Fibroblast of lung (primary cell): Measurements from ENCODE around the gene MCAT. TPM values are rescaled to one million over a fixed set of nuclear protein-coding genes. Genes with fewer than 3 reads are reported as not detected.

Source experiments
- DNase-seq, 2 donors: peaks; one replicate each; pipeline versions ENCODE4 v3.0.0 to v3.0.0-alpha.2; 2010; ENCODE audit warnings: low read depth in 2 of 2
- H2AFZ ChIP-seq: 2 replicates; pipeline ENCODE4 v1.5.1; 2012; ENCODE audit warnings: low read length, control low read depth, inconsistent platforms
- H3K27ac ChIP-seq: 2 replicates; pipeline ENCODE4 v1.5.1; 2011; ENCODE audit warnings: low read length, control low read depth; ENCODE audit not compliant: insufficient read depth
- H3K27me3 ChIP-seq: 2 replicates; pipeline ENCODE4 v1.5.1; 2011; ENCODE audit warnings: mild to moderate bottlenecking, low read length; ENCODE audit not compliant: control insufficient read depth, insufficient read depth
- H3K36me3 ChIP-seq: 2 replicates; pipeline ENCODE4 v1.5.1; 2011; ENCODE audit warnings: low read length; ENCODE audit not compliant: control insufficient read depth, insufficient read depth
- H3K4me1 ChIP-seq: 2 replicates; pipeline ENCODE4 v1.5.1; 2011; ENCODE audit warnings: low read length; ENCODE audit not compliant: control insufficient read depth, insufficient read depth; ENCODE audit errors: extremely low read depth
- H3K4me2 ChIP-seq: 2 replicates; pipeline ENCODE4 v1.5.1; 2011; ENCODE audit warnings: low read length, control low read depth; ENCODE audit not compliant: insufficient read depth; ENCODE audit errors: extremely low read depth
- H3K4me3 ChIP-seq, 4 experiments: fragments of 200-600 bp in 1 of 4; sonication (generic) in 1 of 4; replicated peaks in 1 of 4; 2 replicates each; pipeline ENCODE4 v1.5.1; 2011 to 2016; ENCODE audit warnings: low read length in 4 of 4, low read depth in 3 of 4, mild to moderate bottlenecking in 3 of 4, control low read depth in 2 of 4, inconsistent platforms in 1 of 4, mixed read lengths in 1 of 4; ENCODE audit not compliant: insufficient read depth in 1 of 4; ENCODE audit errors: control extremely low read depth in 1 of 4
- H3K79me2 ChIP-seq: 2 replicates; pipeline ENCODE4 v1.5.1; 2012; ENCODE audit warnings: mild to moderate bottlenecking, low read length, inconsistent platforms; ENCODE audit not compliant: control insufficient read depth, insufficient read depth
- H3K9ac ChIP-seq: 2 replicates; pipeline ENCODE4 v1.5.1; 2011; ENCODE audit warnings: mild to moderate bottlenecking, low read length, control low read depth; ENCODE audit not compliant: insufficient read depth
- H3K9me3 ChIP-seq: 2 replicates; pipeline ENCODE4 v1.5.1; 2012; ENCODE audit warnings: low read depth, low read length; ENCODE audit not compliant: control insufficient read depth, insufficient read depth
- H4K20me1 ChIP-seq: 2 replicates; pipeline ENCODE4 v1.5.1; 2011; ENCODE audit warnings: low read length; ENCODE audit not compliant: control insufficient read depth, insufficient read depth; ENCODE audit errors: extremely low read depth
- EZH2 ChIP-seq: IDR thresholded peaks from 2 replicates; pipeline ENCODE4 v1.5.1; 2012; ENCODE audit warnings: low read length, control low read depth, mild to moderate bottlenecking; ENCODE audit errors: missing control alignments
- polyA plus RNA-seq, 2 donors: library from polyadenylated mRNA; depleted of rRNA in 1 of 2; stranded (reverse) in 1 of 2; unstranded in 1 of 2; fragments of >200 nt; gene quantifications; 2 replicates each; pipeline ENCODE4 v1.2.1, GENCODE V29; 2011 to 2012; ENCODE audit warnings: missing spikeins in 1 of 2
- total RNA-seq: library from RNA; depleted of rRNA; stranded (reverse); fragments of >200 nt; gene quantifications from 2 replicates; pipeline ENCODE4 v1.2.1, GENCODE V29; 2014
- TF ChIP-seq, protein P1 (sequence below), 2 donors: IDR thresholded peaks in 1 of 2; conservative IDR thresholded peaks in 1 of 2; 1 replicate in 1 of 2; 2 replicates in 1 of 2; pipeline ENCODE4 v1.5.1; 2011 to 2012; ENCODE audit warnings: low read length in 2 of 2, control low read depth in 1 of 2, inconsistent platforms in 1 of 2, low read depth in 1 of 2, mild to moderate bottlenecking in 1 of 2

Gene MCAT
- total and polyA plus RNA-seq, 2 donors (not counting 1 experiment from before 2014, with no cell fraction given): 8.4 to 9.3 TPM

DNA sequence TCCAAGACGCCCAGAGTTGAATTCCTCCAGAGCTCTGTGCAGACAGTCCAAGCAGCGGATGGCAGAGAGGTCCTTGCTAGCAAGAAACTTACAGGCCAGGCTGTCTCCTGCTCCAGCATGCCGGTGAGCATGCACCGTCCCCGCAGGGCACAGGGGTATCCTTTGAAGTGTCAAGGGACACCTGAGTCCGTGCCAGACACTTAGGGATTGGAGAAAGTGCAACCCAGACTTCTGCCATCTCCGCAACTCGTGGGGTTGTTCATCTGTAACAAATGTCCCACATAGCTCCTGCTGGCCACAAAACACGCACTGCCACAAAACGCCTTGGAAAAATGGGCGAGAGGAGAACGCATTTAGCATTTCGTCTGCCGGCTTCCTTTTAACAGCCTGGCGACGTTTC, 21.4 kb upstream of the MCAT start:
- TF ChIP-seq, protein P1, sequence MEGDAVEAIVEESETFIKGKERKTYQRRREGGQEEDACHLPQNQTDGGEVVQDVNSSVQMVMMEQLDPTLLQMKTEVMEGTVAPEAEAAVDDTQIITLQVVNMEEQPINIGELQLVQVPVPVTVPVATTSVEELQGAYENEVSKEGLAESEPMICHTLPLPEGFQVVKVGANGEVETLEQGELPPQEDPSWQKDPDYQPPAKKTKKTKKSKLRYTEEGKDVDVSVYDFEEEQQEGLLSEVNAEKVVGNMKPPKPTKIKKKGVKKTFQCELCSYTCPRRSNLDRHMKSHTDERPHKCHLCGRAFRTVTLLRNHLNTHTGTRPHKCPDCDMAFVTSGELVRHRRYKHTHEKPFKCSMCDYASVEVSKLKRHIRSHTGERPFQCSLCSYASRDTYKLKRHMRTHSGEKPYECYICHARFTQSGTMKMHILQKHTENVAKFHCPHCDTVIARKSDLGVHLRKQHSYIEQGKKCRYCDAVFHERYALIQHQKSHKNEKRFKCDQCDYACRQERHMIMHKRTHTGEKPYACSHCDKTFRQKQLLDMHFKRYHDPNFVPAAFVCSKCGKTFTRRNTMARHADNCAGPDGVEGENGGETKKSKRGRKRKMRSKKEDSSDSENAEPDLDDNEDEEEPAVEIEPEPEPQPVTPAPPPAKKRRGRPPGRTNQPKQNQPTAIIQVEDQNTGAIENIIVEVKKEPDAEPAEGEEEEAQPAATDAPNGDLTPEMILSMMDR (conservative IDR thresholded peaks at IDR 0.05 in 1 of 2, IDR thresholded peaks at IDR 0.05 in 1 of 2; ENCODE audit: low read depth in 1 of 2, low read length in 2 of 2): no peak
- no peak overlapping the region for H3K4me2 ChIP-seq
- no peaks in the 10 kb centered on the region for H3K79me2 ChIP-seq
- no peak overlapping the region for H3K4me3 ChIP-seq
- DNase-seq: no peak
- H4K20me1 ChIP-seq: no peaks in the 10 kb centered on the region
- no peaks in the 10 kb centered on the region for H3K27me3 ChIP-seq
- peaks cover 6% of the 10 kb centered on the region for H3K36me3 ChIP-seq
- H2AFZ ChIP-seq: no peak overlapping the region
- no peaks in the 10 kb centered on the region for H3K9me3 ChIP-seq
- H3K9ac ChIP-seq: no peak overlapping the region
- peaks cover 11% of the 10 kb centered on the region for H3K4me1 ChIP-seq
- no peak overlapping the region for H3K27ac ChIP-seq

DNA sequence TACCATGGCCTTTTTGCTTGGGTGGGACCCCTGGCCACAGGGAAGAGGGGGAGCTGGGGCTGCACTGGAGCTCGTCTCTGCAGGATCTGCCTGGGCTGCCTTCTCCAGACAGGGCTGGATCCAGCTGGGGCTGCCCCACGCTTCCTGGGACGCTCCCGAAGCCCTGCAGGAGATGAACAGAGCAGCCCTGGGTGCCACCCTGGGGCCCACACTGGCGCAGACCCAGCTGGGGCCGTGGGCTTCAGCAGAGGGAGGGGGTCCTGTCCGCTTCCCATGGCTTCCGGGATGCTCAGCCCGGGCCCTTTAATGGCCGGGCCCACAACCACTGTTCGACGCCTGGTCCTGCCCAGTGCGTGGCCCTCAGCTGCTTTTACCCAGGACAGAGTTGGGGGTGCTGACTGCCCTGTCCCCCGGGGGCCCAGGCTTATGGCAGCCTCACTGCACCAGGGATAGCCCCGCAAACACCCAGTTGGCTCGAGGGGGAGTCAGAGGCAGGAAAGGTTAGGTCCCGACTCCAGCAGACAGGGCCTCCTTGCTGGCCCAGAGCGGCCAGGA, 20.1 kb upstream of the MCAT start:
- no peak overlapping the region for H3K9ac ChIP-seq
- H4K20me1 ChIP-seq: no peaks in the 10 kb centered on the region
- peaks cover 11% of the 10 kb centered on the region for H3K4me1 ChIP-seq
- H3K36me3 ChIP-seq: peaks cover 6% of the 10 kb centered on the region
- peaks cover 2% of the 10 kb centered on the region for H3K79me2 ChIP-seq
- no peak overlapping the region for H2AFZ ChIP-seq
- no peak overlapping the region for H3K27ac ChIP-seq
- no peak overlapping the region for H3K4me3 ChIP-seq
- H3K9me3 ChIP-seq: no peaks in the 10 kb centered on the region
- DNase-seq: no peak
- H3K27me3 ChIP-seq: no peaks in the 10 kb centered on the region
- TF ChIP-seq EZH2: no peak
- TF ChIP-seq, protein P1 (conservative IDR thresholded peaks at IDR 0.05 in 1 of 2, IDR thresholded peaks at IDR 0.05 in 1 of 2; ENCODE audit: low read depth in 1 of 2, low read length in 2 of 2): no peak
- no peak overlapping the region for H3K4me2 ChIP-seq

DNA sequence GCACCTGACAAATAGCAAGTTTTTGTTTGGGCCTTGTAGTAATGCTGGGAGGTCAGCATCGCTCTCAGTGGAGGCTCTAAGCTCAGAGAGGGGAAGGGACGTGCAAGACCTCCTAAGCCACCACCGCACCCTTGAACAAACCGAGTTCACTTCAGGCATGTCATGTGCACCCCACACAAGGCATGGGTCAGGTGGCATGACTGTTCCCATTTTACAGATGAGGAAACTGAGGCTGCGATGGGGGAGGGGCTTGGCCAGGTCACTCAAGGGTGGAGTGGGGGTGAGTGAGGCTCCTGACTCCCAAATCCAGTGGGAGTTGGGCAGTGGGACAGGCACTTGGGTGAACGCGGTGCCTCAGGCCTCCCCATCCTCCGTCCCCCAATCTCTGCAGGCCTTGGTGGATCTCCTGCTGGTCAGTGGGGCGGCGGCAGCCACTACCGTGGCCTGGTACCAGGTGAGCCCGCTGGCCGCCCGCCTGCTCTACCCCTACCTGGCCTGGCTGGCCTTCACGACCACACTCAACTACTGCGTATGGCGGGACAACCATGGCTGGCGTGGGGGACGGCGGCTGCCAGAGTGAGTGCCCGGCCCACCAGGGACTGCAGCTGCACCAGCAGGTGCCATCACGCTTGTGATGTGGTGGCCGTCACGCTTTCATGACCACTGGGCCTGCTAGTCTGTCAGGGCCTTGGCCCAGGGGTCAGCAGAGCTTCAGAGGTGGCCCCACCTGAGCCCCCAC, 19.4 kb upstream of the MCAT start:
- Histone ChIP-seq H3K27ac (no peak overlapping the region), H3K9ac (no peak overlapping the region), H4K20me1 (no peaks in the 10 kb centered on the region), H3K27me3 (no peaks in the 10 kb centered on the region), H2AFZ (no peak overlapping the region), H3K9me3 (no peaks in the 10 kb centered on the region), H3K36me3 (peaks cover 6% of the 10 kb centered on the region), H3K4me1 (peaks cover 11% of the 10 kb centered on the region), H3K4me2 (no peak overlapping the region), H3K79me2 (peaks cover 2% of the 10 kb centered on the region), H3K4me3 (no peak overlapping the region)
- TF ChIP-seq, protein P1 (conservative IDR thresholded peaks at IDR 0.05 in 1 of 2, IDR thresholded peaks at IDR 0.05 in 1 of 2; ENCODE audit: low read depth in 1 of 2, low read length in 2 of 2): no peak
- TF ChIP-seq EZH2: no peak
- no peak for DNase-seq
